Gastrocnemius medialis (tissue), 4 donors: ENCODE data around the gene SCNN1A. TPM values are rescaled to one million over a fixed set of nuclear protein-coding genes. Genes with fewer than 3 reads are reported as not detected.

Experiments used
- ATAC-seq, 2 donors: fragments of 150-250 bp; one replicate each; pipeline ENCODE4 v1.9.1; 2016
- DNase-seq, 2 donors: peaks; one replicate each; pipeline ENCODE4 v3.0.0-alpha.2; 2019
- H3K27ac ChIP-seq, 4 donors: fragments of 200-600 bp; sonication (generic); 1 replicate in 1 of 4; 2 replicates in 3 of 4; pipeline ENCODE4 v1.5.1; 2016 to 2018; ENCODE audit warnings: mild to moderate bottlenecking in 2 of 4, moderate library complexity in 1 of 4
- H3K27me3 ChIP-seq, 3 donors: fragments of 200-600 bp; sonication (generic) in 2 of 3; 1 replicate in 1 of 3; 2 replicates in 2 of 3; pipeline versions ENCODE4 v1.5.1 to v1.6.0; 2016 to 2019; ENCODE audit warnings: mild to moderate bottlenecking in 1 of 3, moderate library complexity in 1 of 3
- H3K36me3 ChIP-seq, 2 donors: fragments of 200-600 bp; sonication (generic) in 1 of 2; one replicate each; pipeline ENCODE4 v1.5.1; 2017 to 2018
- H3K4me1 ChIP-seq, 2 donors: fragments of 200-600 bp; sonication (generic) in 1 of 2; one replicate each; pipeline ENCODE4 v1.5.1; 2016 to 2017; ENCODE audit warnings: mild to moderate bottlenecking in 2 of 2
- H3K4me3 ChIP-seq, 4 donors: fragments of 200-600 bp; sonication (generic) in 3 of 4; 1 replicate in 1 of 4; 2 replicates in 3 of 4; pipeline ENCODE4 v1.5.1; 2016 to 2019; ENCODE audit warnings: mild to moderate bottlenecking in 2 of 4
- H3K9me3 ChIP-seq, 3 donors: fragments of 200-600 bp; sonication (generic) in 2 of 3; 1 replicate in 1 of 3; 2 replicates in 2 of 3; pipeline ENCODE4 v1.5.1; 2016 to 2019
- POLR2A ChIP-seq, 2 donors: fragments of 450-650 bp; IDR thresholded peaks; one replicate each; pipeline ENCODE4 v1.6.1; 2017; ENCODE audit warnings: antibody characterized with exemption in 2 of 2, mild to moderate bottlenecking in 2 of 2, moderate library complexity in 2 of 2
- in situ Hi-C, 4 donors: fragments of 200-750 bp; cut with MboI; loops; one replicate each; pipeline versions ENCODE4 v1.15.0 to v1.8.0; 2017; ENCODE audit warnings: low sequenced_read_pairs in 4 of 4
- intact Hi-C: fragments of 100-400 bp; cut with DNase I; formaldehyde crosslinking; loops from one replicate; pipeline ENCODE4 v1.15.1; 2023; ENCODE audit warnings: low total_unique reads
- total RNA-seq, 4 donors: library from RNA; depleted of rRNA; stranded (reverse); fragments of >200 nt; gene quantifications; one replicate each; pipeline versions ENCODE4 v1.1.0 to v1.2.3, GENCODE V29; 2016
- TF ChIP-seq, protein P1 (sequence below), 5 experiments: fragments of 450-650 bp in 3 of 5; fragments of 200-600 bp in 2 of 5; sonication (generic) in 2 of 5; IDR thresholded peaks in 4 of 5; conservative IDR thresholded peaks in 1 of 5; 1 replicate in 4 of 5; 2 replicates in 1 of 5; pipeline ENCODE4 v1.5.1; 2016 to 2019; ENCODE audit warnings: antibody characterized with exemption in 5 of 5, mild to moderate bottlenecking in 3 of 5, moderate library complexity in 3 of 5

The SCNN1A gene
- total RNA-seq, 4 donors from 2014 or later: 0.20 to 2.0 (median 0.38) TPM; not detected in 1

DNA sequence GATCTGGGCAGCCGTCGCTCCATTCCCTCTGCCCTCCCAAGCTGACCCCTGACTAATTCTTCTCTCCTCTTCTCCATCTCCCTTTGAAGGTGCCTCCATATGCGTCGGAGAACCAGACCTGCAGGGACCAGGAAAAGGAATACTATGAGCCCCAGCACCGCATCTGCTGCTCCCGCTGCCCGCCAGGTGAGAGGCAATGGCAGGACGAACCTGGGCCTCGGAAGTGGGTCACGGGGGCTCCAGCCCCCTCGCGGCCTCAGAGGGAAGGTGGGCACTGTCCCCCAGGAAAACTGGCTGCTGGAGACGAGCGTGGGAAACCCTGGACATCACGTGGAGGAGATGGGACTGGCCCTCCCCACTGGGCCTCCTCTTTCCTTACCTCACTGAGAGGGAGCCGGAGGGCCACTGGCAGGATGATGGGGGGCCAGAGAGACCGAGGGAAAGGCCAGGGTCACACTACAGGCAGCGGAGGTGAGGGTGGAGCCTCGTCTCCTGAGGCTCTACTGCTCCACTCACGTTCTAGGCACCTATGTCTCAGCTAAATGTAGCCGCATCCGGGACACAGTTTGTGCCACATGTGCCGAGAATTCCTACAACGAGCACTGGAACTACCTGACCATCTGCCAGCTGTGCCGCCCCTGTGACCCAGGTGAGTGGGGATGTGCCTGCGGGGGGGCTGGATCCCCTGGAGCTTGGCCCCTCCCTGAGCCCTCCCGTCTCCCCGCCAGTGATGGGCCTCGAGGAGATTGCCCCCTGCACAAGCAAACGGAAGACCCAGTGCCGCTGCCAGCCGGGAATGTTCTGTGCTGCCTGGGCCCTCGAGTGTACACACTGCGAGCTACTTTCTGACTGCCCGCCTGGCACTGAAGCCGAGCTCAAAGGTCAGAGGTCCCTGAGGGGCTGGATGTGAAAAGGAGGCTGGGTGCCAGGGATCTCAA, 9.4 kb upstream of the SCNN1A start:
- no peak for DNase-seq
- Histone ChIP-seq H3K9me3 (no peaks in the 10 kb centered on the region), H3K27me3 (no peaks in the 10 kb centered on the region), H3K4me1 (peaks cover 21 to 28% of the 10 kb centered on the region in 2 donors), H3K27ac (peak overlapping the region; percentile 88 to 99 (median 95)), H3K4me3 (peak overlapping the region; percentile 70 to 98 (median 85)), H3K36me3 (peaks cover 0 to 33% of the 10 kb centered on the region in 2 donors)
- no peak for TF ChIP-seq POLR2A (IDR thresholded peaks at IDR 0.05)
- TF ChIP-seq, protein P1, sequence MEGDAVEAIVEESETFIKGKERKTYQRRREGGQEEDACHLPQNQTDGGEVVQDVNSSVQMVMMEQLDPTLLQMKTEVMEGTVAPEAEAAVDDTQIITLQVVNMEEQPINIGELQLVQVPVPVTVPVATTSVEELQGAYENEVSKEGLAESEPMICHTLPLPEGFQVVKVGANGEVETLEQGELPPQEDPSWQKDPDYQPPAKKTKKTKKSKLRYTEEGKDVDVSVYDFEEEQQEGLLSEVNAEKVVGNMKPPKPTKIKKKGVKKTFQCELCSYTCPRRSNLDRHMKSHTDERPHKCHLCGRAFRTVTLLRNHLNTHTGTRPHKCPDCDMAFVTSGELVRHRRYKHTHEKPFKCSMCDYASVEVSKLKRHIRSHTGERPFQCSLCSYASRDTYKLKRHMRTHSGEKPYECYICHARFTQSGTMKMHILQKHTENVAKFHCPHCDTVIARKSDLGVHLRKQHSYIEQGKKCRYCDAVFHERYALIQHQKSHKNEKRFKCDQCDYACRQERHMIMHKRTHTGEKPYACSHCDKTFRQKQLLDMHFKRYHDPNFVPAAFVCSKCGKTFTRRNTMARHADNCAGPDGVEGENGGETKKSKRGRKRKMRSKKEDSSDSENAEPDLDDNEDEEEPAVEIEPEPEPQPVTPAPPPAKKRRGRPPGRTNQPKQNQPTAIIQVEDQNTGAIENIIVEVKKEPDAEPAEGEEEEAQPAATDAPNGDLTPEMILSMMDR (IDR thresholded peaks at IDR 0.05 in 4 of 5, conservative IDR thresholded peaks at IDR 0.05 in 1 of 5): no peak
- peak; percentile 2 to 22 for ATAC-seq
- intact Hi-C loops (loop anchor here (1.0 kb wide), 2 partner anchors 48 to 61 kb away; no protein-coding TSS in a partner anchor), in situ Hi-C loops (loop anchor here in 2 of 4 donors (10.0 kb wide), 2 partner anchors 50 to 60 kb away; no protein-coding TSS in a partner anchor)

DNA sequence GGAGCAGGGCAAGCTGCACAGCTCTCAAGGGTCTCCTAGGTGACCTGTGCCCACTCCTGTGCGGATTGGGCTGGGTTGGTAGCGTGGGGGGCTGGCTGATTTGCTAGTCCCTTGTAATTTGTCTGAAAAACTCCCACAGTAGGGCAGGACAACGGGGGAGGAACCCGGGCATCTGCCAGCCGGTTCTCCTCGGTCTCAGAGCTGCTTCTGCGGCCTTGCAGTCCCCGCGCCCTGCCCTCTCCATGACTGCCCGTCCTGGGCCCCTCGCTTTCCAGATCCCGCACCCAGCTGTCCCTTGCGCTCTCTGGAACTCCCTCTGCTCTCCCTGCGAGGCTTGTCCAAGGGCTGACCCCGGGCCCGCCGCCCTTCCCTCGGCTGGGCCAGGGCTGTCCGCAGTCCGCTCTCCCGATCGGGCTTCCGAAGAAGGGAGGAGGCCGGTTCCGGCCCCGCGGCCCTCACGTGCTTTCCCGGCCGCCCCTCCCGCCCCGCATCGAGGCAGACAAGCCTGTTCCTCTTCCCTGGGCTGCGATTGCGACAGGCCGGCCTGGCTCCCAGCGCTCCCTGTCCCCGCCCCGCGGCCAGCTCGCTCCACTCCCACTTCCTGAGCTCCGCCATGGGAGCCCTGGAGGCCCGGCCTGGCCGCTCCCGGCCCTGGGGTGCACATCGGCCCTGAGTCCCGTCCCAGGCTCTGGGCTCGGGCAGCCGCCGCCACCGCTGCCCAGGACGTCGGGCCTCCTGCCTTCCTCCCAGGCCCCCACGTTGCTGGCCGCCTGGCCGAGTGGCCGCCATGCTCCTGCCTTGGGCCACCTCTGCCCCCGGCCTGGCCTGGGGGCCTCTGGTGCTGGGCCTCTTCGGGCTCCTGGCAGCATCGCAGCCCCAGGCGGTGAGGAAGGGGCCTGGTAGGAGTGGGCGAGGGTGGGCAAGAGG, 8.5 kb upstream of the SCNN1A start, which contains the start of gene LTBR:
TSS of gene LTBR (plus strand) at position 591 of the 927 bp plus-strand sequence. CDS start at position 788, 197 bp downstream.
- H3K27ac ChIP-seq: peak within 1 kb of the TSS; percentile 88 to 99 (median 95)
- peak within 1 kb of the TSS; percentile 70 to 98 (median 85) for H3K4me3 ChIP-seq
- peak; percentile 91 for ATAC-seq
- intact Hi-C loops: loop anchor here (1.0 kb wide), 3 partner anchors 26 to 61 kb away; no protein-coding TSS in a partner anchor
- peak; percentile 97 for DNase-seq
- H3K9me3 ChIP-seq: no peaks in the 10 kb centered on the region
- no peaks in the 10 kb centered on the region for H3K27me3 ChIP-seq
- H3K4me1 ChIP-seq: peaks cover 21 to 28% of the 10 kb centered on the region in 2 donors
- TF ChIP-seq, protein P1 (IDR thresholded peaks at IDR 0.05 in 4 of 5, conservative IDR thresholded peaks at IDR 0.05 in 1 of 5): peak; percentile 3 to 43 (median 23)
- TF ChIP-seq POLR2A (IDR thresholded peaks at IDR 0.05): peak; percentile 75 to 79
- in situ Hi-C loops: loop anchor here in 2 of 4 donors (10.0 kb wide), 2 partner anchors 49 to 59 kb away; no protein-coding TSS in a partner anchor
- H3K36me3 ChIP-seq: peaks cover 0 to 28% of the 10 kb centered on the region in 2 donors

DNA sequence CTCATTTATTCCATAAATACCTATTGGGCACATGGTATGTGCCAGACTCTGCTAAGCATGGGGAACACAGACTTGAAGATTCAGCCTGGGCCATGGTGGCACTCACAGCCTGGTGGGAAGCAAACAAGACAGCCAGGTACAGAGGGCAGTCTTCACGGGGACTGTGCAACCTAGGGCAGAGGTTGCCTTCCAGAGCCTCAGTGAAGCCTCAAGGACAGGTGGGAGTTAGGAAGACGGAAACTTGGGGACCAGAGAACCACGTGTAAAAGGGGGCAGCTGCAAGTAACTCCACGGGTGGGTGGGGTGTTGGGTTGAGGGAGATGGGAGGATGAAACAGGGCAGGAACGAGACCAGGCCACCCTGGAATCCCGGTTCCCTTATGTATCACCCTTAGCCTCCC, 7.6 kb upstream of the SCNN1A start:
- in situ Hi-C loops: loop anchor here in 2 of 4 donors (10.0 kb wide), 2 partner anchors 48 to 58 kb away; no protein-coding TSS in a partner anchor
- H3K4me3 ChIP-seq: peak overlapping the region; percentile 70 to 98 (median 85)
- peaks cover 26 to 31% of the 10 kb centered on the region in 2 donors for H3K4me1 ChIP-seq
- no peaks in the 10 kb centered on the region for H3K9me3 ChIP-seq
- DNase-seq (no peak), ATAC-seq (no peak)
- no peak for TF ChIP-seq POLR2A (IDR thresholded peaks at IDR 0.05)
- TF ChIP-seq, protein P1 (IDR thresholded peaks at IDR 0.05 in 4 of 5, conservative IDR thresholded peaks at IDR 0.05 in 1 of 5): no peak
- intact Hi-C loops: loop anchor here (1.0 kb wide), 1 partner anchor 25 kb away; no protein-coding TSS in a partner anchor
- no peaks in the 10 kb centered on the region for H3K27me3 ChIP-seq
- peaks cover 0 to 19% of the 10 kb centered on the region in 2 donors for H3K36me3 ChIP-seq
- peak overlapping the region; percentile 88 to 99 (median 95) for H3K27ac ChIP-seq

DNA sequence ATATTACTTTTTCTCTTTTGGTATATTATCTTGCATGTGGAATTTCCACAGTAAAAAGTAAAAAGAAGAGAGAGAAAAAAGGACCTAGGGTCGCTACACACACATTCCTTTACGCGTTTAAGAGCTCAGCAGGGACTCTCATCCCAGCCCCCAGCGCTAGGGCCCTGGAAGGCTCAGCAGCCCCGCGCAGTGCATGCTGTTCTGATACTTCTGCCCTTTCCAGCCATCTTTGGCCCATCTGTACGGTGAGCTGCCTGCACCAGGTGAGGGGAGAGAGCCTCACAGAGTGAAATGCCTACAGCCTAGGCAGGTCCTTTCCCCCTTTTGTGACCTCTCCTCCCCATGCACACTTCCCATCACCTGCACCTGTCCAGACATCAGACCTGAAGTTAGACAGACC, 7.0 kb upstream of the SCNN1A start:
- in situ Hi-C loops: loop anchor here in 2 of 4 donors (10.0 kb wide), 2 partner anchors 48 to 58 kb away; no protein-coding TSS in a partner anchor

More for the DNA sequence above, 7.0 kb upstream of the SCNN1A start:
- Histone ChIP-seq H3K27me3 (no peaks in the 10 kb centered on the region), H3K9me3 (no peaks in the 10 kb centered on the region), H3K36me3 (peaks cover 0 to 13% of the 10 kb centered on the region in 2 donors), H3K4me3 (no peak overlapping the region), H3K4me1 (peaks cover 32 to 37% of the 10 kb centered on the region in 2 donors), H3K27ac (peak overlapping the region in 2 of 4 donors; percentile 88 to 93)
- TF ChIP-seq, protein P1 (IDR thresholded peaks at IDR 0.05 in 4 of 5, conservative IDR thresholded peaks at IDR 0.05 in 1 of 5): no peak
- no peak for TF ChIP-seq POLR2A (IDR thresholded peaks at IDR 0.05)
- DNase-seq (no peak), ATAC-seq (no peak)
- intact Hi-C loops: no loop called here
